Coronary artery (tissue), 2 donors: ENCODE results near the gene TERT.

ENCODE experiments used
- DNase-seq: peaks from one replicate; pipeline ENCODE4 v3.0.0-alpha.2; 2017; ENCODE audit warnings: low spot score
- H3K27ac ChIP-seq, 2 donors: fragments of 200-600 bp; sonication (generic); one replicate each; pipeline ENCODE4 v1.5.1; 2016 to 2019
- H3K4me3 ChIP-seq: fragments of 200-600 bp; sonication (generic); 2 replicates; pipeline ENCODE4 v1.5.1; 2016; ENCODE audit warnings: mild to moderate bottlenecking, moderate library complexity
- TF ChIP-seq, protein P1 (sequence below): fragments of 200-600 bp; sonication (generic); IDR thresholded peaks from one replicate; pipeline ENCODE4 v1.5.1; 2019; ENCODE audit warnings: antibody characterized with exemption

Gene TERT

DNA sequence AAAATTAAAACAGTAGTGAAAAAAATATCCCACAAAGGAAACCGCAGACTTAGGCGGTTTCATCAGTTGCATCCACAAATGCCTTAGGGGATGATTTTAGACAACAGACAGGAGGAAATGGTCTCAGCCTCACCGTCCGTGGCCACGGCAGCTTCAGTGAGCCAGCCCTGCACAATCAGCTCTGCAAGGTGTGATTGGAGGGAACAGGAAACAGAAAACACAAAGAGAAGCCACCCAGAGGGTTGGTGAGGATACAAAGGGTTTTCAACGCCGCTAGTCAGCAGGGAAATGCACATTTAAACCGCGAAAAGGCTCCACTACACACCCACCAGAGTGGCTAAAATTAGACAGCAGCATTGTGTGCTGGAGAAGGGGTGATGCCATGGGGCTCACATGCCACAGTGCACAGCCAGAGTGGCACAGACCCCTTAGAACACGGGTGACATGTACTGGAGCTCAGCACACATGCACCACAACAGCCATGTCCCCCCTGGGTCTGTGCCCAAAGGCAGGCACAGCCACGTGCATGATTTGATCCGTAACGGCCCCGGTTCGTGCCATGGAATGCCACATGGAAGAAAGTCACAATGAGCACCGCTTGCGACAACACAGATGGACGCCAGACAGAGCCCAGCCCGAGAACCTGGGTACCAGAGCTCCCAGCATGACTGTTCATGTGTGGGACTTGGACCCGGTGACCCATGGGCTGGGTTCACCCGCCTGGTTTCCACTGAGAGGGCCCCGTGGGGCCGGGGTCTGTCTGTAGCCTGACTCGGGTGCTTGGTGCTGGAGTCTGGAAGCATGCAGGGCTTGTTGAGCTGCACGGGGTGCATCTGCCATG, 18.3 kb upstream of the TERT start:
- no peak overlapping the region for H3K27ac ChIP-seq
- TF ChIP-seq, protein P1, sequence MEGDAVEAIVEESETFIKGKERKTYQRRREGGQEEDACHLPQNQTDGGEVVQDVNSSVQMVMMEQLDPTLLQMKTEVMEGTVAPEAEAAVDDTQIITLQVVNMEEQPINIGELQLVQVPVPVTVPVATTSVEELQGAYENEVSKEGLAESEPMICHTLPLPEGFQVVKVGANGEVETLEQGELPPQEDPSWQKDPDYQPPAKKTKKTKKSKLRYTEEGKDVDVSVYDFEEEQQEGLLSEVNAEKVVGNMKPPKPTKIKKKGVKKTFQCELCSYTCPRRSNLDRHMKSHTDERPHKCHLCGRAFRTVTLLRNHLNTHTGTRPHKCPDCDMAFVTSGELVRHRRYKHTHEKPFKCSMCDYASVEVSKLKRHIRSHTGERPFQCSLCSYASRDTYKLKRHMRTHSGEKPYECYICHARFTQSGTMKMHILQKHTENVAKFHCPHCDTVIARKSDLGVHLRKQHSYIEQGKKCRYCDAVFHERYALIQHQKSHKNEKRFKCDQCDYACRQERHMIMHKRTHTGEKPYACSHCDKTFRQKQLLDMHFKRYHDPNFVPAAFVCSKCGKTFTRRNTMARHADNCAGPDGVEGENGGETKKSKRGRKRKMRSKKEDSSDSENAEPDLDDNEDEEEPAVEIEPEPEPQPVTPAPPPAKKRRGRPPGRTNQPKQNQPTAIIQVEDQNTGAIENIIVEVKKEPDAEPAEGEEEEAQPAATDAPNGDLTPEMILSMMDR, result no peak
- DNase-seq, result peak; percentile 52
- H3K4me3 ChIP-seq, result no peak overlapping the region

DNA sequence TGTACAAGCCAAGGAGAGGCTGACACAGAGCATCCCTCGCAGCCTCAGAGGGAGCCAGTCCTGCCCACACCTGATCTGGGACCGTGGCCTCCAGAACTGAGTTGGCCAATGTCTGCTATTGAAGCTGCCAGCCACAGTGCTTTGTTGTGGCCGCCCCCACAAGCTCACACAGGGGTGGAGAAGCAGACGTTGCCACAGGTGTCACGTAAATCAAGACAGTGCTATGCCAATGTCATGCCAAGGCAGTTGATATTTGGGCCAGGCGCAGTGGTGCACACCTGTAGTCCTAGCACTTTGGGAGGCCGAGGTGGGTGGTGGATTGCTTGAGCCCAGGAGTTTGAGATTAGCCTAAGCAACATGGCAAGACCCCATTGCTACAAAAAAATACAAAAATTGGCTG, 17.3 kb upstream of the TERT start:
- Histone ChIP-seq H3K4me3 (no peak overlapping the region), H3K27ac (no peak overlapping the region)
- DNase-seq, result peak; percentile 52
- TF ChIP-seq, protein P1, result no peak

DNA sequence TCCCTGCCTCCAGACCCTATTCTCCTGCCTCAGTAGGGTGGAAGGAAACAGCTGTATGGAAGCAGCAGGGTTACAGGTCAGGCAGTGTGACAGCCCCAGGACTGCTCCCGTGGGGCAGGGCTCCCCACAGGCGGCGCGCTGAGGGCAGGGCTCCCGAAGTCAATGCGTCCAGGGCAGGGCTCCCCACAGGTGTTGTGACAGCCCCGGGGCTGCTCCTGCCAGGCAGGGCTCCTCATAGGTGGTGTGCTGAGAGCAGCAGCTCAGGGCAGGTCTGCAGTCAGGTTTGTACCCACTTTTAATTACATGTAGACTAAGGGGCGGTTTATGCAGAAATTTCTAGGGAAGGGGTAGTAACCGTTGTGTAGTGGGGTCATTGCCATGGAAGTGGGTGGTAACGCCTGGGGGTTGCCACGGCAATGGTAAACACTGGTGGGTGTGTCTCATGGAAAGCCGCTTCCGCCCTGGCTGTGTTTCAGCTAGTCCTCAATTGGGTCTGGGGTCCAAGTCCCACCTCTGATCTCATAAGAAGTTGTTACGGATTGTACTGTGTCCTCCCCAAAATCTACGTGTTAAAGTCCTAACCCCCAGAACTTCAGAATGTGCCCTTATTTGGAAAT, 16.7 kb upstream of the TERT start:
- TF ChIP-seq, protein P1, result no peak
- Histone ChIP-seq H3K4me3 (no peak overlapping the region), H3K27ac (no peak overlapping the region)
- DNase-seq, result peak; percentile 38

DNA sequence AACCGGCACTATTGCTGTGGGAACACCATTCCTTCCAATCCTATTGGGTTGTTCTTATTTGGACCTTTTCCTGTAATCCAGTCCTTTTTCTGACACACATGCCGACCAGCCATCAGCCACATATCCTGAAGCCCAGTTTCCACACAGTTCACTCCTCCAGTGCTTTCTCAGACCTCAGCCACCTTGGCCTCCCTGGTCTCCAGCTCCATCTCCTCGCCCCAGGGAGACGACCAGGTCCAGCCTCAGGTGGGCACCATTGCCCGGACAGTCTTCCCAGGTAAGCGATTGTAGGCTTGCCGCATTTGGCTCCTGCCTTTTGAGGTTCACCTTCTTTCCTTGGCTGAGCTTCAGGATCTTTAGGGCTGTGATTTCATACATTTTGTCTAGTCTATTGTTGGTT, 15.2 kb upstream of the TERT start:
- Histone ChIP-seq H3K4me3 (no peak overlapping the region), H3K27ac (no peak overlapping the region)
- TF ChIP-seq, protein P1, result no peak
- peak; percentile 19 for DNase-seq

DNA sequence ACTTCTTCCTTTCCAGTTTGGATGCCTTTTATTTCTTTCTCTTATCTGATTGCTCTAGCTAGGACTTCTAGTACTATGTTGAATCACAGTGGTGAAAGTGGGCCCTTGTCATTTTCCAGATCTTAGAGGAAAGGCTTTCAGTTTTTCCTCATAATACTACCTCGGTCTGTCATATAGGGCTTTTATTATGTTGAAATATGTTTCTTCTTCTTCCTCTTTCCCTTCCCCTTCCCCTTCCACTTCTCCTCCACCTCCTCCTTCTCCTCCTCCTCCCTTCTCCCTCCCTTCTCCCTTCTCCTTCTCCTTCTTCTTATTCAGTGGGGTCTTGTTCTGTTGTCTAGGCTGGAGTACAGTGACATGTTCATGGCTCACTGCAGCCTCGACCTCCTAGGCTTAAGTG, 9.2 kb upstream of the TERT start:
- DNase-seq, result no peak
- no peak overlapping the region for H3K4me3 ChIP-seq
- TF ChIP-seq, protein P1, result no peak
- no peak overlapping the region for H3K27ac ChIP-seq

DNA sequence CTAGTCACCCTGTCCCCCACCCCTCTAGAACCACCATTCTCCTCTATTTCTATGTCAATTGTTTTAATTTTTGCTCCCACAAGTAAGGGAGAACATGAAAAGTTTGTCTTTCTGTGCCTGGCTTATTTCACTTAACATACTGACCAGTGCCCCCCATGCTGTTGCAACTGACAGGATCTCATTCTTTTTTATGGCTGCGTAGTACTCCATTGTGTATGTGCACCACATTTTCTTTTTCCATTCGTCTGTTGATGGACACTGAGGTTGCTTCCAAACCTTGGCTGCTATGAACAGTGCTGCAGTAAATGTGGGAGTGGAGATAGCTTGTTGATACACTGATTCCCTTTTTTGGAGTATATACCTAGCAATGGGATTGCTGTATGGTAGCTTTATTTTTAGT, 7.4 kb upstream of the TERT start:
- TF ChIP-seq, protein P1, result no peak
- no peak for DNase-seq
- Histone ChIP-seq H3K27ac (no peak overlapping the region), H3K4me3 (no peak overlapping the region)
